Neural cell (in vitro differentiated cells): Measurements from ENCODE around the gene NME7. TPM values are rescaled to one million over a fixed set of nuclear protein-coding genes. Genes with fewer than 3 reads are reported as not detected.

Experiments used
- H2AFZ ChIP-seq: fragments of 200-600, 300-800 bp; sonication (generic), shearing (Covaris generic); 2 replicates; pipeline ENCODE4 v1.6.0; 2014; ENCODE audit warnings: low read depth, mild to moderate bottlenecking, antibody characterized with exemption, low read length, moderate library complexity
- H3F3A ChIP-seq: fragments of 200-600 bp; shearing (Covaris generic); 2 replicates; pipeline ENCODE4 v1.6.1; 2016; ENCODE audit warnings: mild to moderate bottlenecking, moderate library complexity, mixed read lengths, antibody characterized with exemption, low read length; ENCODE audit not compliant: insufficient read depth, poor library complexity, severe bottlenecking
- H3K27ac ChIP-seq: fragments of 200-600, 300-800 bp; sonication (generic), shearing (Covaris generic); 2 replicates; pipeline ENCODE4 v1.5.1; 2014; ENCODE audit warnings: mild to moderate bottlenecking, low read length, moderate library complexity
- H3K27me3 ChIP-seq: fragments of 300-800, 200-600 bp; sonication (generic), shearing (Covaris generic); 2 replicates; pipeline ENCODE4 v1.6.0; 2014; ENCODE audit warnings: mild to moderate bottlenecking, low read depth, low read length, moderate library complexity; ENCODE audit not compliant: insufficient read depth
- H3K36me3 ChIP-seq: fragments of 300-800, 200-600 bp; sonication (generic), shearing (Covaris generic); 2 replicates; pipeline ENCODE4 v1.5.1; 2014; ENCODE audit warnings: mild to moderate bottlenecking, antibody characterized with exemption, low read length, moderate library complexity; ENCODE audit not compliant: insufficient read depth
- H3K4me2 ChIP-seq: fragments of 300-800, 200-600 bp; sonication (generic), shearing (Covaris generic); 2 replicates; pipeline ENCODE4 v1.6.0; 2014; ENCODE audit warnings: mild to moderate bottlenecking, low read length
- H3K4me3 ChIP-seq: fragments of 300-800, 200-600 bp; sonication (generic), shearing (Covaris generic); 2 replicates; pipeline ENCODE4 v1.5.1; 2014; ENCODE audit warnings: mild to moderate bottlenecking, low read length, moderate library complexity
- H3K79me2 ChIP-seq: fragments of 200-600 bp; shearing (Covaris generic); replicated peaks from 2 replicates; pipeline ENCODE4 v1.6.0; 2014; ENCODE audit warnings: mild to moderate bottlenecking, low read length, moderate library complexity; ENCODE audit not compliant: insufficient read depth
- H3K9ac ChIP-seq: fragments of 300-800, 200-600 bp; sonication (generic), shearing (Covaris generic); 2 replicates; pipeline ENCODE4 v1.6.1; 2016; ENCODE audit warnings: mild to moderate bottlenecking, low read length, mixed read lengths
- H3K9me2 ChIP-seq: fragments of 200-600 bp; shearing (Covaris generic); 2 replicates; pipeline ENCODE4 v1.6.1; 2016; ENCODE audit warnings: mild to moderate bottlenecking, low read length, mixed read lengths; ENCODE audit not compliant: insufficient read depth
- H3K9me3 ChIP-seq: fragments of 200-600, 300-800 bp; sonication (generic), shearing (Covaris generic); 2 replicates; pipeline ENCODE4 v1.6.1; 2016; ENCODE audit warnings: mild to moderate bottlenecking, mixed run types, low read length, moderate library complexity, mixed read lengths
- H4K20me1 ChIP-seq: fragments of 200-600 bp; shearing (Covaris generic); 2 replicates; pipeline ENCODE4 v1.6.1; 2016; ENCODE audit warnings: mild to moderate bottlenecking, mixed run types; ENCODE audit not compliant: insufficient read depth
- EP300 ChIP-seq: fragments of 450-650 bp; conservative IDR thresholded peaks from 2 replicates; pipeline ENCODE4 v1.6.1; 2014; ENCODE audit warnings: antibody characterized with exemption, mild to moderate bottlenecking, moderate library complexity; ENCODE audit not compliant: poor library complexity, severe bottlenecking
- EZH2 ChIP-seq: fragments of 200-600, 300-800 bp; shearing (Covaris generic), sonication (generic); IDR thresholded peaks from 2 replicates; pipeline ENCODE4 v1.6.1; 2014; ENCODE audit warnings: antibody characterized with exemption, low read length, borderline replicate concordance, mild to moderate bottlenecking; ENCODE audit not compliant: insufficient read depth, poor library complexity, severe bottlenecking
- MXI1 ChIP-seq: fragments of 450-650 bp; conservative IDR thresholded peaks from 2 replicates; pipeline ENCODE4 v1.6.1; 2014; ENCODE audit warnings: antibody characterized with exemption, mild to moderate bottlenecking; ENCODE audit not compliant: poor library complexity, severe bottlenecking
- POLR2AphosphoS5 ChIP-seq: IDR thresholded peaks from 2 replicates; pipeline ENCODE4 v1.6.1; 2012
- RAD21 ChIP-seq: fragments of 450-650 bp; conservative IDR thresholded peaks from 2 replicates; pipeline ENCODE4 v1.6.1; 2014; ENCODE audit warnings: antibody characterized with exemption, mild to moderate bottlenecking, moderate library complexity
- SMC3 ChIP-seq: fragments of 450-650 bp; conservative IDR thresholded peaks from 2 replicates; pipeline ENCODE4 v1.6.1; 2014; ENCODE audit warnings: antibody characterized with exemption, mild to moderate bottlenecking, moderate library complexity; ENCODE audit not compliant: poor library complexity
- TAF1 ChIP-seq: IDR thresholded peaks from 2 replicates; pipeline ENCODE4 v1.6.1; 2012; ENCODE audit warnings: low read depth
- polyA plus RNA-seq: library from polyadenylated mRNA; depleted of rRNA; stranded (reverse); fragments of >200 nt; gene quantifications from 2 replicates; pipeline ENCODE4 v1.2.3, GENCODE V29; 2014
- TF ChIP-seq, protein P1 (sequence below): fragments of 450-650 bp; IDR thresholded peaks from 2 replicates; pipeline ENCODE4 v1.5.1; 2014; ENCODE audit warnings: antibody characterized with exemption, mild to moderate bottlenecking, moderate library complexity; ENCODE audit not compliant: poor library complexity, severe bottlenecking
- TF ChIP-seq, protein P2 (sequence below): IDR thresholded peaks from 2 replicates; pipeline ENCODE4 v1.6.1; 2012; ENCODE audit warnings: borderline replicate concordance

Gene NME7
- polyA plus RNA-seq, 1 donor from 2014 or later = 42.4 TPM

DNA sequence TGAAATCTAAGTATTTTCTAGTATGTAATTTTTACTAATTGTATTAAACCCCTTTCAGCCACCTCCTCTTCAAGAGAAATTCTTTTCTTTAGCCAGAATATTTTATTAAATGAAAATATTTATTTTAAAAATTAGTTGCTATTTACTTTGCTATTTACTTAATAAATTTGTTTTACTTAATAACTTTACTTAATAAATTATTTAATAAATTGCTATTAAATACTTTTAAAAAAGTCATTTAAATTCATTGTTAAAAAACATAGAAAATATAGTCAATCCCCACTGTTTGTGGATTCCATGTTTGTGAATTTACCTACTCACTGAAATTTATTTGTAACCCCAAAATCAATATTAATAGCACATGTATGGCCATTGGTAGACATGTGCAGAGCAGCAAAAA is 155.5 kb downstream of the NME7 start:
- Histone ChIP-seq H3F3A (no peaks in the 10 kb centered on the region), H3K4me2 (no peak overlapping the region), H3K36me3 (peaks cover 5% of the 10 kb centered on the region), H3K9ac (no peak overlapping the region), H3K27ac (no peak overlapping the region), H3K4me3 (no peak overlapping the region), H3K9me3 (no peaks in the 10 kb centered on the region), H3K27me3 (no peaks in the 10 kb centered on the region), H2AFZ (no peak overlapping the region), H3K79me2 (no peaks in the 10 kb centered on the region), H4K20me1 (no peaks in the 10 kb centered on the region), H3K9me2 (no peaks in the 10 kb centered on the region)
- TF ChIP-seq POLR2AphosphoS5 = no peak
- no peak for TF ChIP-seq EP300
- TF ChIP-seq SMC3 = no peak
- TF ChIP-seq, protein P1, sequence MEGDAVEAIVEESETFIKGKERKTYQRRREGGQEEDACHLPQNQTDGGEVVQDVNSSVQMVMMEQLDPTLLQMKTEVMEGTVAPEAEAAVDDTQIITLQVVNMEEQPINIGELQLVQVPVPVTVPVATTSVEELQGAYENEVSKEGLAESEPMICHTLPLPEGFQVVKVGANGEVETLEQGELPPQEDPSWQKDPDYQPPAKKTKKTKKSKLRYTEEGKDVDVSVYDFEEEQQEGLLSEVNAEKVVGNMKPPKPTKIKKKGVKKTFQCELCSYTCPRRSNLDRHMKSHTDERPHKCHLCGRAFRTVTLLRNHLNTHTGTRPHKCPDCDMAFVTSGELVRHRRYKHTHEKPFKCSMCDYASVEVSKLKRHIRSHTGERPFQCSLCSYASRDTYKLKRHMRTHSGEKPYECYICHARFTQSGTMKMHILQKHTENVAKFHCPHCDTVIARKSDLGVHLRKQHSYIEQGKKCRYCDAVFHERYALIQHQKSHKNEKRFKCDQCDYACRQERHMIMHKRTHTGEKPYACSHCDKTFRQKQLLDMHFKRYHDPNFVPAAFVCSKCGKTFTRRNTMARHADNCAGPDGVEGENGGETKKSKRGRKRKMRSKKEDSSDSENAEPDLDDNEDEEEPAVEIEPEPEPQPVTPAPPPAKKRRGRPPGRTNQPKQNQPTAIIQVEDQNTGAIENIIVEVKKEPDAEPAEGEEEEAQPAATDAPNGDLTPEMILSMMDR = no peak
- no peak for TF ChIP-seq EZH2
- TF ChIP-seq, protein P2, sequence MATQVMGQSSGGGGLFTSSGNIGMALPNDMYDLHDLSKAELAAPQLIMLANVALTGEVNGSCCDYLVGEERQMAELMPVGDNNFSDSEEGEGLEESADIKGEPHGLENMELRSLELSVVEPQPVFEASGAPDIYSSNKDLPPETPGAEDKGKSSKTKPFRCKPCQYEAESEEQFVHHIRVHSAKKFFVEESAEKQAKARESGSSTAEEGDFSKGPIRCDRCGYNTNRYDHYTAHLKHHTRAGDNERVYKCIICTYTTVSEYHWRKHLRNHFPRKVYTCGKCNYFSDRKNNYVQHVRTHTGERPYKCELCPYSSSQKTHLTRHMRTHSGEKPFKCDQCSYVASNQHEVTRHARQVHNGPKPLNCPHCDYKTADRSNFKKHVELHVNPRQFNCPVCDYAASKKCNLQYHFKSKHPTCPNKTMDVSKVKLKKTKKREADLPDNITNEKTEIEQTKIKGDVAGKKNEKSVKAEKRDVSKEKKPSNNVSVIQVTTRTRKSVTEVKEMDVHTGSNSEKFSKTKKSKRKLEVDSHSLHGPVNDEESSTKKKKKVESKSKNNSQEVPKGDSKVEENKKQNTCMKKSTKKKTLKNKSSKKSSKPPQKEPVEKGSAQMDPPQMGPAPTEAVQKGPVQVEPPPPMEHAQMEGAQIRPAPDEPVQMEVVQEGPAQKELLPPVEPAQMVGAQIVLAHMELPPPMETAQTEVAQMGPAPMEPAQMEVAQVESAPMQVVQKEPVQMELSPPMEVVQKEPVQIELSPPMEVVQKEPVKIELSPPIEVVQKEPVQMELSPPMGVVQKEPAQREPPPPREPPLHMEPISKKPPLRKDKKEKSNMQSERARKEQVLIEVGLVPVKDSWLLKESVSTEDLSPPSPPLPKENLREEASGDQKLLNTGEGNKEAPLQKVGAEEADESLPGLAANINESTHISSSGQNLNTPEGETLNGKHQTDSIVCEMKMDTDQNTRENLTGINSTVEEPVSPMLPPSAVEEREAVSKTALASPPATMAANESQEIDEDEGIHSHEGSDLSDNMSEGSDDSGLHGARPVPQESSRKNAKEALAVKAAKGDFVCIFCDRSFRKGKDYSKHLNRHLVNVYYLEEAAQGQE = no peak
- TF ChIP-seq MXI1 = no peak
- no peak for TF ChIP-seq RAD21
- no peak for TF ChIP-seq TAF1

DNA sequence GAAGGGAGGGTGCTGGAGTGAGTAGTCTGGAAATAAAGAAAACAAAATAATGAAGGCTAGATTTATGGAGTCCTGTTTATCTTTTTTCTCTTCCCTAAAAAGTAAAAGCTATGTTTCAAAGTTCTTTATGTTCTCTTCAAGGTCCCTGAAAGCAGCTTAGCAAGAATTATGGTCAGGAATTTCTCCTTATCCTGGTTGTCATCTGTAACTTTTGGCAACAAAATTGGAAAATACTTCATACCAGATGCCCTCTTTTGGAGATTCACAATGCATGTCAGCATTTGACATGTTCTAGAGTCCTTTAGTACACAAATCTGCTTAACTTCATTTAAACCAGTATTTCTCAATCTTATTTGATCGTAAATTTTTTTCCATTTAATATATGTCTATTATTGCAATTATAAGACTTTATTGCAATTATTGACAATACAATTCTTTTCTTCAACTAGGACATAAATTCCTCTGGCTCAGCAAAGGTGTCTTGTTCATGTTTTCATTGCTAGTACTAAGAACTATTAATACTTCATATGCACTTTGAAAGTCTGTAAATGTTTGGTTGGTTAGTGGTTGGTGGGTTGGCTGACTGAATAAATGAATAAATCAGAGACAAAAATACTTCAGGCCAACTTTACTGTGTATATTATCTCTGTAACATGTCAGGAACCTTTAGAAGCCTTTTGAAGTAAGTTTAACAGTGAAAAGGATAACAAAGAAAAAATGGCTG is 159.6 kb downstream of the NME7 start:
- Histone ChIP-seq H4K20me1 (no peaks in the 10 kb centered on the region), H2AFZ (no peak overlapping the region), H3K4me3 (no peak overlapping the region), H3K9me2 (no peaks in the 10 kb centered on the region), H3K27ac (no peak overlapping the region), H3F3A (no peaks in the 10 kb centered on the region), H3K36me3 (no peaks in the 10 kb centered on the region), H3K27me3 (no peaks in the 10 kb centered on the region), H3K9ac (no peak overlapping the region), H3K4me2 (no peak overlapping the region), H3K9me3 (no peaks in the 10 kb centered on the region), H3K79me2 (no peaks in the 10 kb centered on the region)
- TF ChIP-seq, protein P1 = no peak
- TF ChIP-seq MXI1 (no peak), EZH2 (no peak), EP300 (no peak), POLR2AphosphoS5 (no peak), RAD21 (no peak), TAF1 (no peak), SMC3 (no peak)
- TF ChIP-seq, protein P2 = no peak
